Adrenal gland (tissue), 5 donors: ENCODE results near the gene FBXL17.

ENCODE experiments used
- POLR2A ChIP-seq, 2 donors: fragments of 450-650 bp; IDR thresholded peaks; one replicate each; pipeline ENCODE4 v1.6.1; 2017; ENCODE audit warnings: antibody characterized with exemption in 2 of 2, mild to moderate bottlenecking in 2 of 2, moderate library complexity in 1 of 2
- TF ChIP-seq, protein P1 (sequence below), 6 experiments: fragments of 450-650 bp in 4 of 6; fragments of 200-600 bp in 2 of 6; sonication (generic) in 1 of 6; IDR thresholded peaks; 1 replicate in 5 of 6; 2 replicates in 1 of 6; pipeline versions ENCODE4 v1.5.1 to v1.8.0; 2016 to 2021; ENCODE audit warnings: antibody characterized with exemption in 6 of 6, mild to moderate bottlenecking in 2 of 6, moderate library complexity in 1 of 6
- donor health status: DM: no; HTN: no; CAD: no.

DNA sequence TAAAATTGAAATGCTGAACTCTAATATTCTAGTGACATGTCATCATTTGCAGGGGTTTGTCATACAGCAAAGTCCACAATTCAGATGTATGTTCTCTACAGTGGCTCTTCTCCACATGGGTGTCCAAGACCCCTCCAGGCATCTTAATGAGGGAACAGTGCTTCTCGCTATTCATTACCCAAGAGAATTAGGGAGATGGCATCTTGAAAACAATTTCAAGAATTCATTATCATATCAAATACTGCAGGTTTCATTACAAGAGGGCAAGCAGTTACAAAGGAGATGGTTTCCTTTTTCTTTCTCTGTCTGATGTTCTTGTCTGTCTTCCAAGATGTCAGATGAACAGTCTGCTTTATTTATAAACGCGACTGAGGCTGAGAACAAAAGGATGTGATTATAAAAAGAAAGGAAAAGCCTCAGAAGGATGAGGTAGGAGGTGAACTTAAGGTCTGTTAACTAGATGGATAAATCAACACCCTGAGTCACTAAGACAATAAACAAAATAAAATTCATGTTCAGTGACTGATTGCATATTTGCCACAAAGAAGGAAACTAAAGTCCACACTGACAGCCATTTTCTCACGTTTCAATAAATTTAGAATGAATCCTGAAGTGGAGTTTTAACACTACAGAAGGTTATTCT lies 384.4 kb downstream of the FBXL17 start:
- TF ChIP-seq, protein P1, sequence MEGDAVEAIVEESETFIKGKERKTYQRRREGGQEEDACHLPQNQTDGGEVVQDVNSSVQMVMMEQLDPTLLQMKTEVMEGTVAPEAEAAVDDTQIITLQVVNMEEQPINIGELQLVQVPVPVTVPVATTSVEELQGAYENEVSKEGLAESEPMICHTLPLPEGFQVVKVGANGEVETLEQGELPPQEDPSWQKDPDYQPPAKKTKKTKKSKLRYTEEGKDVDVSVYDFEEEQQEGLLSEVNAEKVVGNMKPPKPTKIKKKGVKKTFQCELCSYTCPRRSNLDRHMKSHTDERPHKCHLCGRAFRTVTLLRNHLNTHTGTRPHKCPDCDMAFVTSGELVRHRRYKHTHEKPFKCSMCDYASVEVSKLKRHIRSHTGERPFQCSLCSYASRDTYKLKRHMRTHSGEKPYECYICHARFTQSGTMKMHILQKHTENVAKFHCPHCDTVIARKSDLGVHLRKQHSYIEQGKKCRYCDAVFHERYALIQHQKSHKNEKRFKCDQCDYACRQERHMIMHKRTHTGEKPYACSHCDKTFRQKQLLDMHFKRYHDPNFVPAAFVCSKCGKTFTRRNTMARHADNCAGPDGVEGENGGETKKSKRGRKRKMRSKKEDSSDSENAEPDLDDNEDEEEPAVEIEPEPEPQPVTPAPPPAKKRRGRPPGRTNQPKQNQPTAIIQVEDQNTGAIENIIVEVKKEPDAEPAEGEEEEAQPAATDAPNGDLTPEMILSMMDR (IDR thresholded peaks at IDR 0.05), result no peak
- TF ChIP-seq POLR2A (IDR thresholded peaks at IDR 0.05), result no peak
